Activated T-helper 2 cell treated with anti-CD3 and anti-CD28 coated beads, Interferon-gamma antibody, Interleukin-2, Interleukin-4, amounts not matched to agents 10 μg/mL and 5 μg/mL and 100 μg/mL, durations not matched to agents 14 hours and 24 hours and 36 hours (primary cell): ENCODE measurements around the gene OR10H3. TPM values are rescaled to one million over a fixed set of nuclear protein-coding genes. Genes with fewer than 3 reads are reported as not detected.
"Not testable (repeated sequence)": the region's sequence is repeated elsewhere in the genome, so short reads cannot be mapped to it uniquely, and the experiment has no call there.

Experiments
- DNase-seq: peaks from one replicate; pipeline ENCODE4 v3.0.0; 2021; ENCODE audit warnings: low spot score
- H3K27ac Mint-ChIP-seq: one replicate; pipeline ENCODE4 v1.8.0; 2021; ENCODE audit warnings: mixed read lengths
- H3K27me3 Mint-ChIP-seq: one replicate; pipeline ENCODE4 v1.8.0; 2021; ENCODE audit warnings: low read depth, mixed read lengths
- H3K36me3 Mint-ChIP-seq: one replicate; pipeline ENCODE4 v1.8.0; 2021; ENCODE audit warnings: low read depth, mixed read lengths
- H3K4me1 Mint-ChIP-seq: one replicate; pipeline ENCODE4 v1.8.0; 2021; ENCODE audit warnings: low read depth, mixed read lengths
- H3K4me3 Mint-ChIP-seq: one replicate; pipeline ENCODE4 v1.8.0; 2021; ENCODE audit warnings: low read depth, mild to moderate bottlenecking, moderate library complexity, mixed read lengths
- H3K9me3 Mint-ChIP-seq: one replicate; pipeline ENCODE4 v1.8.0; 2021; ENCODE audit warnings: mixed read lengths
- intact Hi-C: fragments of 100-400 bp; cut with micrococcal nuclease; formaldehyde crosslinking; loops from one replicate; pipeline ENCODE4 v1.15.1; 2023
- total RNA-seq: library from RNA; stranded (reverse); gene quantifications from 2 replicates; pipeline ENCODE4 v1.2.3, GENCODE V29; 2022

OR10H3 gene
- total RNA-seq, 1 donor from 2014 or later = not detected

DNA sequence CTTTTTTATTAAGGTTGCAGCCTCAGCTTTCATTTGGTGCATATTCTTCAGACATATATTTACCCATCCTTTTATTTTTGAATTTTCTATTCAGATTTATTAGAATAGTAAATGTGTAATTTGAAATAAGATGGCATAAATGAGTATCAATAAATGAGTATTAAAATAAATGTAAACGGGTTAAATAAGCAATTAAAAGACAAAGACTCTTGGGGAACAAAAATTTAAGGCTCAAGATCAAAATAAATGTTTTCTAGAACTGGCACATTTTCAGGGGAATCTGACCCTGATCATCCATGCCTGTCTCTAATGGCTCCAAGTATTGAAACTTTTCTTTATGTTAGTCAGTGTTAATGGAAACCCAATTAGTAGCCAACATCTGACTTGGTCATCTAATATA lies 3.0 kb downstream of the OR10H3 start:
- no peak for DNase-seq
- no peaks in the 10 kb centered on the region for H3K36me3 Mint-ChIP-seq

DNA sequence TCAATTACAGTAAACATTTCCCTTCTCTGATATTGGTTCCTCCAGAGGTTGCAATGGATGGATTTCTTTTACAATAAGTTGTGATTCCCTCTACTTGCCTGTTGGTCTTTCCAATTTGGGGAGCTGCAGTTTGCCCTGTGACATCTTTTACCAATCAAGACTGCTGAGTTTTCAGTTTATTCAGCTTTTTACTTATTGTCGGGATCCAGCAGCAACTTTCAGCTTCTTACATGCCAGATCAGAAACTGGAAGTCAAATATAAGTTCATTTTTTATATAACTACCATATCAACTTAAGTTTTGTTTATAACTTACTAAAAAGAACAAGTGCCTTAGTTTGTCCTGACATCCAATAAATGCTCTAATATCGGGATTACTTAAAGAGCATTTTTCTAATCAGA lies 10.5 kb downstream of the OR10H3 start:
- Mint-ChIP-seq H3K4me1 (no peaks in the 10 kb centered on the region), H3K27me3 (peaks cover 42% of the 10 kb centered on the region), H3K9me3 (no peaks in the 10 kb centered on the region), H3K4me3 (no peak overlapping the region), H3K27ac (no peak overlapping the region), H3K36me3 (no peaks in the 10 kb centered on the region)
- DNase-seq = no peak
- intact Hi-C loops = no loop called here

More for the DNA sequence above, 3.0 kb downstream of the OR10H3 start:
- intact Hi-C loops = no loop called here
- no peaks in the 10 kb centered on the region for H3K4me1 Mint-ChIP-seq
- H3K27me3 Mint-ChIP-seq = peaks cover 7% of the 10 kb centered on the region
- peaks cover 23% of the 10 kb centered on the region for H3K9me3 Mint-ChIP-seq
- H3K27ac Mint-ChIP-seq = no peak overlapping the region
- H3K4me3 Mint-ChIP-seq = no peak overlapping the region

DNA sequence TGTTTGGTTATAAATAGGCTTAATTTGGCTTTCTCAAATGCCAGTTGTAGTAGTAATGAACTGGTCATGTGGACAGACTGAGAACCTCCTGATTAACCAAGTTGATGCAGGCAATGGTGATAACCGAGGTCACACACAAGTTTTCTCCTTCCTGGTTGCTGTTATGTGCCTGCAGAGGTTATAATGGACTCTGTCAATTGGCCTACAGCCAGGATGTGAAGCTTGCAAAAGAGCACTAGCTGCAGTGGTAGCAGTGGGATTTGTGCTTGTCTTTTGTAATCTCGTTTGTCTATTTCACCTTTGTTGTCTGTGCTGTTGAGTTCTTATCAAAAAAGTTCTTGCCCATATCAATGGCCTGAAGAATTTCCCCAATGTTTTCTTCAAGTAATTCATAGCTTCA lies 20.6 kb downstream of the OR10H3 start:
- no peak for DNase-seq
- Mint-ChIP-seq H3K4me1 (peaks cover 6% of the 10 kb centered on the region), H3K9me3 (peaks cover 8% of the 10 kb centered on the region), H3K36me3 (no peaks in the 10 kb centered on the region), H3K27me3 (peaks cover 45% of the 10 kb centered on the region), H3K27ac (no peak overlapping the region), H3K4me3 (no peak overlapping the region)
- intact Hi-C loops = no loop called here

DNA sequence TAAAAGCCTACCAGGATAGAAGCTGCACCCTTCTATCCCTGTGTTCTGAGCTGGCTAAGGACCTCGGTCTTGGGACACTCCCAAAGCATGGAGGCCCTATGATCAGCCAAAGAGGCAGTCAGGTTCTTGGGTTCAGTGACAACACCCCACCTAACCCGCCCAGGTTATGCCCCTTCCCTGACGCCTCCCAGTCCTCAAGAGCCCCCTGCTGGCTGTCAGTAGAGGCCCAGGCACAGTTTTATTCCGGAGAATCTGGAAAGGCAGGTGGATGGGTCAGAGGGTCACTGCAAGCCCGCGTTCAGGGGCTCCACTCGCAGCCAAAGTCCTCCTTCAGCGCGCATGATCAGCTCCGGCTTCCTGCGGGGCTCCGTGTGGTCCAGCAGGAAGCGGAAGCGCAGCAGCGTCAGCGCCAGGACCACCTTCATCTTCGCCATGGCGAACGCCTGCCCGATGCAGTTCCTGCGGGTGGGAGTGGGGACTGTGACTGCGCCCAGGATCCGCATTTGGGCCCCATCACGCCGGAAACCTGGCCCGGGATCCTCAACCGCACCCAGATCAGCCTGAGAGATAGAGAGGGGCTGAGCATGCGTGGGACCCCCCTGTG lies 22.3 kb downstream of the OR10H3 start:
- intact Hi-C loops = no loop called here
- Mint-ChIP-seq H3K4me1 (peaks cover 6% of the 10 kb centered on the region), H3K27me3 (peaks cover 38% of the 10 kb centered on the region), H3K27ac (no peak overlapping the region), H3K36me3 (no peaks in the 10 kb centered on the region), H3K4me3 (no peak overlapping the region), H3K9me3 (peaks cover 8% of the 10 kb centered on the region)
- DNase-seq = no peak

DNA sequence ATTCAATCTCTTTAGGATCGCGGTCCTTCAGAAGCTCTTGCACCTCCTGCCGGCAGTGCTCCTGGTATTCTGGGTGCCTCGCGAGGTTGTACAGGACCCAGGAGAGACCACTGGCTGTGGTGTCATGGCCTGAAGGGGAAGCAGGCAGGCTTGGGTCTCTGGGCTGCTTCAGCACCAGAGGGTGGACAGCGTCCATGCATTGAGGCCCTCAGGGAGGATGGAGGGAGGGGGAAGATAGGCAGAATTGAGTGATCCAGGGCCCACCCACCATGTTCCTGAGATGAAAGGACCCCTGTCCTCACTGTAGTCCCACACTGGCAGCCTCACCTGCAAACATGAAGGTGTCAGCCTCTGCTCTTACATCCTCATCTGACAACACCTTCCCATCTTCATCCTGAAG lies 31.8 kb downstream of the OR10H3 start:
- no peak for DNase-seq
- Mint-ChIP-seq H3K27me3 (peaks cover 6% of the 10 kb centered on the region), H3K4me1 (no peaks in the 10 kb centered on the region), H3K36me3 (no peaks in the 10 kb centered on the region), H3K4me3 (no peak overlapping the region), H3K27ac (no peak overlapping the region), H3K9me3 (no peaks in the 10 kb centered on the region)
- intact Hi-C loops = no loop called here

DNA sequence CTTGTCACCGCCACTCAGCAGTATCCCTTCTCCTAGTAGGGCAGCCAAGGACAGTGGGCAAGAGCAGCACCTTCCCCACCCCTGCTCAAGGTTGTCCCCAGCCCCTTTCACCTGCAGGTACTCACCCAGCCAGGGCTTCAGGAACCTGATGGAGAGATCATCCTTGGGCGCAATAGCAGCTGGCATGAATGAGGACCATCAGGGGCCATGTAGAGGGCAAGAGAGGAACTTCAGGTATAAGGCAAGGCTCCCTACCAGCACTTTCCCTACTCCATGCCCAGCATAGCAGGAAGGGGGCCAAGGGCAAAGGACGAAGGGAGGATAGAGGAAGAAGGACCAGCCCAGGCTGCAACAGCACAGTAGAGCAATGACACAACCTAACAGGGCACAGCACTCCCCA lies 36.4 kb downstream of the OR10H3 start:
- H3K9me3 Mint-ChIP-seq, intact Hi-C loops, H3K4me1 Mint-ChIP-seq, H3K4me3 Mint-ChIP-seq, H3K27me3 Mint-ChIP-seq, H3K27ac Mint-ChIP-seq, H3K36me3 Mint-ChIP-seq, DNase-seq: not testable (repeated sequence)

DNA sequence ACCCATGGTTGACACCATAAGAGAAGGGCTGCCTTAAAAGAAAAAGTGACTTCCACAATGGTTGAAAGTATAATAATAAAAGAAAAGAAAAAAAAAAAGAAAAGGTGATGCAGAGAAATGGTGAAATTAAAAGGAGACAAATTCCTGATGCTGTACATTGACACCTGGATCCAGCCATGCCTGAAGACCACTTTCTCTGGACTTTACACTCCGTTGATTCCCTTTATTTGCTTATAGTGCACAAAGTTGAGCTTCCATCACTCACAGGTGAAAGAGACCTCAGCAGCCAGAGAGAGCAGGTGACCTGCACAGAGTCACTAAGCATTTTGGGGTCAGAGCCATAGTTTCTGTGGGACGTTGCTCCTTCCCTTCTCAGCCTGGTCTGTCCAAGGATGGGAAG lies 37.5 kb downstream of the OR10H3 start:
- H3K36me3 Mint-ChIP-seq = no peaks in the 10 kb centered on the region
- no peaks in the 10 kb centered on the region for H3K4me1 Mint-ChIP-seq
- no peak for DNase-seq
- intact Hi-C loops = no loop called here
- no peaks in the 10 kb centered on the region for H3K9me3 Mint-ChIP-seq
- peaks cover 4% of the 10 kb centered on the region for H3K27me3 Mint-ChIP-seq
- no peak overlapping the region for H3K4me3 Mint-ChIP-seq
- no peak overlapping the region for H3K27ac Mint-ChIP-seq

DNA sequence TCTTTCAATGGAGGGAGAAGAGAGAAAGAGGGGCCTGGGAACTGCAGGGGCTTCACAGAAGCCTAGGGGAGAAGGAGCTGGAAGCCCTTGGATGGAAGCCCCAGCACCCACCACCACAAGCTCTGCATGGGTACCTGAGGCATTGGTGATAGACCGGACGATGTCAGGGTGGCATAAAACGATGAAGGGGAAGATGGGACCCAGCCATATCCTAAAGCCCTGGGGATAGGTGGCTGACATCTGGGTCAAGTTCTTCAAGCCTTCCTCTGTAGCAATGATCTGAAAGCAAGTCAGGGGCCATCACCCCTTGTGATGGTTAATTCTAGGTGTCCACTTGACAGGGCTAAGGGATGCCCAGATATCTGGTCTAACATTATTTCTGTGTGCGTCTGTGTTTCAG lies 38.5 kb downstream of the OR10H3 start:
- no peaks in the 10 kb centered on the region for H3K36me3 Mint-ChIP-seq
- H3K4me3 Mint-ChIP-seq = no peak overlapping the region
- no peak overlapping the region for H3K27ac Mint-ChIP-seq
- no peaks in the 10 kb centered on the region for H3K4me1 Mint-ChIP-seq
- DNase-seq = no peak
- H3K27me3 Mint-ChIP-seq = peaks cover 3% of the 10 kb centered on the region
- H3K9me3 Mint-ChIP-seq = no peaks in the 10 kb centered on the region
- intact Hi-C loops = no loop called here

DNA sequence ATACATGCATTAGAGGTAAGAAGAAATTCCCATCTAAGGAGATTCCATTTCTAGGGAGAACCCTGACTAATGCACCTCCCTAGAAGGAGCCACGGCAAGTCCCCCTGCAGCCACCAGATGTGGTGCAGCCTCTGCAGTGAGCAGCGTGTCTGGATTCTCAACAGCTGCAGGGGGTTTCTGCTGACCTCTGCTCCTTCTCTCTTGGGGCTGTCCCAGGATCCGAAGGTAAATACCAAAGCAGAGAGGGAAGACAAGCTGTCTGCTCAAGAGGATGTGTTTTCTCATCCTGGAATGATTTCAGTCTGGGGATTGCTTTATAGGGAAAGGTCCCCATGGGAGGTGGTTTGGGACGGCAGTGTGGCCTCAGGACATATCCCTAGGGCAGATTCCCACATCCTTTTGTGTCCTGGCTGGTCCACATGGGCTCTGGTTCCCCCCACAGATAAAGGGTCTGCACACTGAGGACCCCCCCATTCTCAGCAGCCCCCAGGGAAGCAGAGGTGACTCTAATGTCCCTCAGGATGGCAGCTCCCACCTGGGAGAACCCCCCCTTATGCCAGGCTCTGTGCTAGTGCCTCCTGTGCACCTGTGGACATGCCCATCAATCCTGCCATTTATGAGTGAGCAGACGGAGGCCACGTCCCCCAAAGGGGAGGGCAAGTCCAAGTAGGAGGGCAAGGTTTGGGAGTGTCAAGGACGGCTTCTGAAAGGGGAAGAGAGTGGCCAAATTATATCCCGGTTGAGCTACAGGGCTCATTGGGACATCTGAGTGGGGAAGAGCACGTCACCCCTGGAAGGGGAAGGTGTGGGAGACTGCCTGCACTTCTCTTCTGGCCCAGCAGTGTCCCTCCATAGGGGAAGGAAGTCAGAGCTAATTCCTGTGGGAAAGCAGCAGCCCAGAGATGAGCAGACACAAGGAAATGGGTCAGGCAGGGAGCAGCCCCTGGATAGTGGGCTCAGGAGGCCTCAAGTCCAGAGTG lies 39.5 kb downstream of the OR10H3 start:
- H3K4me1 Mint-ChIP-seq = no peaks in the 10 kb centered on the region
- H3K36me3 Mint-ChIP-seq = no peaks in the 10 kb centered on the region
- H3K27ac Mint-ChIP-seq = no peak overlapping the region
- intact Hi-C loops = no loop called here
- H3K9me3 Mint-ChIP-seq = no peaks in the 10 kb centered on the region
- H3K27me3 Mint-ChIP-seq = peaks cover 2% of the 10 kb centered on the region
- no peak for DNase-seq
- no peak overlapping the region for H3K4me3 Mint-ChIP-seq

DNA sequence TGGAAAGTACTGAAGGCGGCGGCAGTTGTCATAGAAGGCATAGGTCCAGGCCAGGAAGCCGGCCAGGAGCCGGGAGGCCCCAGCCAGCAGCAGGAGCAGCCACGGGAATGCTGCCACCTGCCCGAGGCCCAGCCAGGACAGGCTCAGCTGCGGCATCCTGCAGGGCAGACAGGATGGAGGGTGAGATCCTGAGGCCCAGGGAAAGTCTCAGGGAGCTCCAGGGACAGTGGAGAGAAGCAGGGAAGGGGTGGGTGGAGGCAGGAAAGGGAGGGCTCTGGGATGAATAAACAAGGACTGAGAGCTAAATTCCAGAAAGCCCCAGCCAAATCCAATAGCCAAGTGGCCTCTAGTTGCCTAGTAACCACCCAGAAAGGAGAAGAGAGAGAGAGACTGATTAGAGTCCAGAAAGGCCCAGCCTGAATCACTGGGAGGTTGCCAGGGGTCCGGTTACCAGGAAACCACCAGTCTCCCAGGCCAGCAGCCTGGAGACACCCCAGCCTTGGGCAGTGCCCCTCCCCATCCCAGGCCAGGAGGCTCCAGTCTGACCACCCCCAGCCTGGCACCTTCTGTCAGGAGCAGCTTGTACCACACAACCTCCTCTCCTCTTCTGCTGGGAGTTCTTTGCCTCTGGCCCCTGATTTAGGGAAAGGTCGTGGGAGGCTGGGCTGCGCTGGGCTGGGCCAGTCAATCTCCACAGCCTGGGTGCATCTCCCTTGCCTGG lies 42.1 kb downstream of the OR10H3 start:
- no peaks in the 10 kb centered on the region for H3K36me3 Mint-ChIP-seq
- H3K9me3 Mint-ChIP-seq = no peaks in the 10 kb centered on the region
- intact Hi-C loops = no loop called here
- H3K4me1 Mint-ChIP-seq = no peaks in the 10 kb centered on the region
- H3K4me3 Mint-ChIP-seq = no peak overlapping the region
- DNase-seq = no peak
- no peak overlapping the region for H3K27ac Mint-ChIP-seq
- peaks cover 3% of the 10 kb centered on the region for H3K27me3 Mint-ChIP-seq

DNA sequence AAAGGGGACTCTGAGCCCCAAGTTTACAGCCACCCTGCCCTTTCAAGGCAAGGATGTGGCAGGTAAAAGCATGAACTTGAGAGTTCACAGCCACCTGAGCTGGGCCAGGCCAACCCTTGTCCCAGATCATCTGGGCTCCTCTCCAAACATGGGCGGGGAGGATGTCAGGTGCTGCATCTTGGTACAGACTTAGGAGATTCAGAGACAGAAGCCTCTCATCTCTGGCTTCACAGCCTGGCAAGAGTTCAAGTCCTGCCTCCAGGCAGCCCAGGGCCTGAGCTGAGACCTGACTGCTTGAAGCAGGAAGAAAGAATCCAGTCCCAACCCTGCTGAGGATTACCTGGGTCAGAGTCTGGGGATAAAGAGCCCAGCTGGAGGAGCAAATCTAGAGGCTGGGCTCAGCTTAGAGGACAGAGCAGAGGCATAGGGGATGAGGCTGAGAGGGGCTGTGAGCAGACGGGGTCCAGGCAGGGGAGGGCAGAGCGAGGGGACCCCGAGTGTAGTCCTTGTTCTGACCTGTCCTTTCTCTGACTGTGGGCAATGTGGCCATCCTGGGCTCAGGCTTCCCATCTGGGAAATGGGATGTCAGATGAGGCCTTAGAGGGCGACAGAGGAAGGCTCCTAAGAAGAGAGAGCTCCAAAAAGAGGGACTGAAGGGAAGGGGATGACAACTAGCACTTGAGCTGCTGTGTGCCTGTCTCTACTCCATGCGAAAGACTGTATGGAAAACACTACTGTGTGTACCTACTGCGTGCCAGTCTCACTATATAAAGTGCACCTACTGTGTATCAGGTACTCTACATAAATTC lies 43.0 kb downstream of the OR10H3 start:
- no peaks in the 10 kb centered on the region for H3K36me3 Mint-ChIP-seq
- no peak overlapping the region for H3K27ac Mint-ChIP-seq
- H3K4me3 Mint-ChIP-seq = no peak overlapping the region
- H3K27me3 Mint-ChIP-seq = peaks cover 3% of the 10 kb centered on the region
- no peak for DNase-seq
- no peaks in the 10 kb centered on the region for H3K4me1 Mint-ChIP-seq
- H3K9me3 Mint-ChIP-seq = no peaks in the 10 kb centered on the region
- intact Hi-C loops = no loop called here

DNA sequence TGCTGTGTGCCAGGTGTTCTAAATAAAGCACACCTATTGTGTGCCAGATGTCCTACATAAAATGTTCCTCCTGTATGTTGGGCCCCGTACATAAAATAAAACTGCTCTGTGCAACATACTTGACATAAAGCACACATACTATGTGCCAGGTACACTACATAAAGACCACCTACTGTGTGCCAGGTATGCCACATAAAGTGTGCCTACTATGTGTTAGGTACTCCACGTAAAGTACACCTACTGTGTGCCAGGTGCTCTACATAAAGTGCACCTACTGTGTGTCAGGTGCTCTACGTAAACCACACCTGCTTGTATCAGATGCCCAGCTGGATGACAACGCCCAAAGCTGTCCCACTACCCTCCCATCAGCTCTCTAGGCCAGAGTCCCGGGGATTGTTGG lies 43.9 kb downstream of the OR10H3 start:
- H3K27me3 Mint-ChIP-seq = peaks cover 1% of the 10 kb centered on the region
- H3K9me3 Mint-ChIP-seq = no peaks in the 10 kb centered on the region
- H3K4me1 Mint-ChIP-seq = no peaks in the 10 kb centered on the region
- H3K4me3 Mint-ChIP-seq = no peak overlapping the region
- DNase-seq = no peak
- H3K36me3 Mint-ChIP-seq = no peaks in the 10 kb centered on the region
- no peak overlapping the region for H3K27ac Mint-ChIP-seq
- intact Hi-C loops = no loop called here
